ENCODE results near the gene SPDYE2.
"Not testable (repeated sequence)": the region's sequence is repeated elsewhere in the genome, so short reads cannot be mapped to it uniquely, and the experiment has no call there.

The SPDYE2 gene

GRCh38 chr7:102604431-102605145, 53.6 kb downstream of the SPDYE2 start:
- not testable (repeated sequence) for DNase-seq

- not testable (repeated sequence) for DNase-seq
Observed at GRCh38 chr7:102606848-102607247, 55.8 kb downstream of the SPDYE2 start.

- not testable (repeated sequence) for DNase-seq
Observed at GRCh38 chr7:102609734-102610133, 58.7 kb downstream of the SPDYE2 start.

DNA sequence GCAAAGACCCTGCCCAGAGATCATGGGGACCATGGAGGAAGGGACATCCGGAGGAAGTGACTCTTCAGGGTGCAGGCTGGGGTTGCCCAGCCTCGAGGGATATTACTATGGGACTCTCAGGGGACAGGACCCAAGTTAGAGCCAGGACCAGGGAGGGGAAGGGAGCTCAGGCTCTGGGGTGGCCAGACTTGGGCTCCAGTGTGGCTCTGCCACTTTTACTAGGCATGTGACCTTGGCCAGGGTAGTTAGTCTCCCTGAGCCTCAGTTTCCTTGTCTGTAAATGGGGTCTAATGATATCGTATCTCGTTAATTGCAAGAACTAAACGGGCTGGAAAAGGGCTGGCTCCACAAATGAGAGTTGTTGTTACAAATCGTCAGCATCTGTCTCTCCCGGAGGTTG, 59.4 kb downstream of the SPDYE2 start:
- not testable (repeated sequence) for DNase-seq

GRCh38 chr7:102611013-102611674, 60.1 kb downstream of the SPDYE2 start:
- not testable (repeated sequence) for DNase-seq

DNA sequence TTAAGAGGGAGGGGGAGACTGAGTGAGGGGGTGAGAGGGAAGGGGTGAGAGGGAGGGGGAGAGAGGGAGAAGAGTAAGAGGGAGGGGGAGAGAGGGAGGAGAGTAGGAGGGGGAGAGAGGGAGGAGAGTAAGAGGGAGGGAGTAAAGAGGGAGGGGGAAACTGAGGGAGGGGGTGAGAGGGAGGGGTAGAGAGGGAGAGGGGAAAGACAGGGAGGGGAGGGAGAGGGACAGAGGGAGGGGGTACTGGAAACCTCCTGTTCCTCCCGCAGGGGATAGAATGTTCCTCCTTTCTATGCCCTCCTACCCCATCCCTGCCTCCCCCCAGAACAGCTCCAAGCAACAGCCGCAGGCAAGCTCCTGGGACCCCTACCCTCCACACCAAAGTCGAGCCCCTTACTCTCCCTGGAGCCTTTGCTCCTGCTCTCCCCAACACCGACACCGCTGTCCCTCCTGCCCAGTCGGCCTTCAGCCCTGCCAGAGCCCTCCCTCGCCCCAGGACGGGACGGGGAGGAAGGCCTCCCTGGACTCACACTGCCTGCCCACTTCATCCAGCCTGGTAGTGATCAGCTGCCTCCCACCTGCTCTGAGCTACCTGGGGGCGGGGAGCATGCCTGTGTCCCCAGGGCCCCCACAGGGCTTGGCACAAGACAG, 60.8 kb downstream of the SPDYE2 start:
- DNase-seq, result not testable (repeated sequence)

Measured in hypothalamus (tissue), 51 donors.